T follicular helper cell (primary cell): ENCODE data around the gene TCF4.

Experiments
- DNase-seq: peaks from one replicate; pipeline ENCODE4 v3.0.0-alpha.2; 2020; ENCODE audit warnings: low read depth

TCF4 gene

GRCh38 chr18:55296115-55296514, 291.9 kb downstream of the TCF4 start:
- DNase-seq, result no peak

- no peak for DNase-seq
Observed at GRCh38 chr18:55290898-55291297, 297.1 kb downstream of the TCF4 start.

GRCh38 chr18:55289775-55290174, 298.2 kb downstream of the TCF4 start:
- no peak for DNase-seq

GRCh38 chr18:55289048-55289447, 298.9 kb downstream of the TCF4 start:
- no peak for DNase-seq

- DNase-seq, result no peak
Observed at GRCh38 chr18:55287935-55288868, 299.8 kb downstream of the TCF4 start.

- no peak for DNase-seq
Observed at GRCh38 chr18:55287149-55287806, 300.7 kb downstream of the TCF4 start.

GRCh38 chr18:55286257-55286825, 301.7 kb downstream of the TCF4 start:
- DNase-seq, result no peak

- DNase-seq, result no peak
Observed at GRCh38 chr18:55284614-55285013, 303.4 kb downstream of the TCF4 start.

- DNase-seq, result no peak
Observed at GRCh38 chr18:55283309-55283708, 304.7 kb downstream of the TCF4 start.

GRCh38 chr18:55280503-55280902, 307.5 kb downstream of the TCF4 start:
- DNase-seq, result no peak

GRCh38 chr18:55275039-55275901, 312.7 kb downstream of the TCF4 start:
- DNase-seq, result no peak

- no peak for DNase-seq
Observed at GRCh38 chr18:55272510-55273243, 315.3 kb downstream of the TCF4 start.

- DNase-seq, result no peak
Observed at GRCh38 chr18:55269622-55270021, 318.4 kb downstream of the TCF4 start.

GRCh38 chr18:55268628-55269275, 319.2 kb downstream of the TCF4 start:
- no peak for DNase-seq

- DNase-seq, result no peak
Observed at GRCh38 chr18:55268151-55268601, 319.8 kb downstream of the TCF4 start.

- no peak for DNase-seq
Observed at GRCh38 chr18:55266981-55267380, 321.0 kb downstream of the TCF4 start.

- no peak for DNase-seq
Observed at GRCh38 chr18:55265984-55266383, 322.0 kb downstream of the TCF4 start.

- no peak for DNase-seq
Observed at GRCh38 chr18:55265130-55265675, 322.8 kb downstream of the TCF4 start.

GRCh38 chr18:55264108-55264507, 323.9 kb downstream of the TCF4 start:
- no peak for DNase-seq

GRCh38 chr18:55262021-55262560, 325.9 kb downstream of the TCF4 start:
- no peak for DNase-seq
